ENCODE data around the gene SMIM33. TPM values are rescaled to one million over a fixed set of nuclear protein-coding genes. Genes with fewer than 3 reads are reported as not detected.
"Not testable (repeated sequence)": the region's sequence is repeated elsewhere in the genome, so short reads cannot be mapped to it uniquely, and the experiment has no call there.

Gene SMIM33
- not detected for total RNA-seq
- polyA plus RNA-seq: not detected
- long read RNA-seq, donor 1: 0 reads
- long read RNA-seq, donor 2: 0 reads
- long read RNA-seq, donor 3, partial matches to known transcripts: 0 of 39 reads
- long read RNA-seq, donor 3, other reads (novel, unspliced or antisense): 39 of 39 reads
- long read RNA-seq, donor 4: 0 reads

DNA sequence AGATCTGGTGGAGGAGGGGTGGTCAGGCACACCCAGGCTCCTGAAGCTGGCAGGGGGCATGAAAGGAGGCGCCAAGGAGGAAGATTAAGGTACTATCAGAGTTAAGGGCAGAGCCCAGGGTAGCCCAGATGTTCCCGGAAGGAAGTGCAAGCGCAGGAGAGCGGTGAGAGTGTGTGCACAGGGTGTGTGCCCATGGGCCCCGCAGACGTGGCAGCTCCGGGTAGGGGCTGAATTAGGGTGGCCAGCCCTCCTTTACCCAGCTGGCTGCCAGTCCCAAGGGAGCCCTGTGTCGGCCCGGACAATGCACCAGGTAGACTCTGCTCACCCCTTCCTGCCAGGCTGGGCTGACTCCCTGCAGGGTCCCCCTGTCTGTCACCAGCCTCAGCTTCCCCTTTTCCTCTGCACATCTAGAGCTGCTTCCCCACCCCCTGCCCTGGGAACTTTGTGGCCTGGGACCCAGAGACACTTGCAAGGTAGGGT is at the start of gene SMIM33:
TSS of gene SMIM33 (plus strand) at position 184 of the 480 bp plus-strand sequence. CDS start at position 302, 118 bp downstream.
- DNase-seq: peak in 2 of 3 donors; percentile 55 to 58
- intact Hi-C loops (cut with DNase I): no loop called here
- peaks cover 13% of the 10 kb centered on the region for H3K4me1 ChIP-seq (ENCODE audit: control insufficient read depth, insufficient read depth, low read length)
- H3K4me3 ChIP-seq (ENCODE audit: low read length): no peak within 1 kb of the TSS
- WGBS: 59% methylated on average over 9 of the region's 9 CpGs
- no peak within 1 kb of the TSS for H3K27ac ChIP-seq (ENCODE audit: low read length)
- peak; percentile 14 to 23 for ATAC-seq
- H3K27me3 ChIP-seq (ENCODE audit: control insufficient read depth, insufficient read depth): no peaks in the 10 kb centered on the region
- no peaks in the 10 kb centered on the region for H3K9me3 ChIP-seq (ENCODE audit: control insufficient read depth, low read length)

DNA sequence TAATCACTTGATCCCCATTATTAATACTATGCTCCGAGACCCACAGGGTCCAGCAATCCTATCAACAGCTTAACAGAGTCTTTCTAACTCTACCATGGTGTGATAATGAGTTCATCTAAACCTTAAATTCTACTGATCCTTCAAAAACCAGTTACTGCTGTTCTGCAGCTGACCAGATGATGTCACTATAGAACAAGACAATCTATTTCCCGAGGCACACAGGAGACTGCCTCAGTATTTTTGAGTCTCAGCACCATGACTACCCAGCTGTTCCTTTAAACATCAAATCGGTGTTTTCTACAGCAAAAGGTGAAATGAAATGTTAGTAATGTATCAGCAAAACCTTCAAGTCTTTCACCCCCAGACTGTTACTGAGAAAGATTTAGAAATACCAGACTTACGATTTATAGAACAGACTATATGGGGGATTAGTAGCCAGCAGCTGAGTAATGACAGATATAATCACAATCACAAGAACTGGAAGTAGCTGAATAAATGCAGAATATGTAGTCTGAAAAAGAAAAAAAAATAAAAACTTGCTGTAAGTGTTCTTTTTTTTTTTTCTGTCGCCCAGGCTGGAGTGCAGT is 48.4 kb upstream of the SMIM33 start:
- Histone ChIP-seq H3K27me3 (ENCODE audit: control insufficient read depth, insufficient read depth) (no peaks in the 10 kb centered on the region), H3K9me3 (ENCODE audit: control insufficient read depth, low read length) (no peaks in the 10 kb centered on the region), H3K4me1 (ENCODE audit: control insufficient read depth, insufficient read depth, low read length) (peaks cover 3% of the 10 kb centered on the region), H3K27ac (ENCODE audit: low read length) (no peak overlapping the region), H3K4me3 (ENCODE audit: low read length) (no peak overlapping the region)
- ATAC-seq (peak; percentile 35 to 58), DNase-seq (no peak)
- 43% methylated on average over 5 of the region's 5 CpGs for WGBS
- intact Hi-C loops (cut with DNase I): loop anchor here (1.0 to 10.0 kb wide), 4 partner anchors 90 to 192 kb away; no protein-coding TSS in a partner anchor

DNA sequence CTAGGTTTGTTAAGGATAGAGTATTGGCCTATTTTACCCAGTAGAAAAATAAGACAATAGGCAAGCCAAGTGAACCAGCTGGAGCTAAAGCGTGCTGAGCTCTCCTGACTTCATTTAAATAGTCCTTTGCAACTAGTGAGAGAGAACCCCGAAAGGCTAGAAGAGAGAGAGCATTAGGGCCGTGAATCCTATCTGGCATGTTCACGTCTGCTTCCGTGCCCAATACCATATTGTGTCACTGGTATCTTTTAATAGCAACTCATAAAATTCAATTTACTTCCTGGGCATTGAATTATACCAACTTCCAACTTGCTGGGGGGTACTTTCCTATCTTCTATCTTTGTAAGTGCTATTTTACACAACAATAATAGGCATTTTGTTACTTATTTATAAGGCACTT is 45.3 kb upstream of the SMIM33 start:
- ATAC-seq: no peak

DNA sequence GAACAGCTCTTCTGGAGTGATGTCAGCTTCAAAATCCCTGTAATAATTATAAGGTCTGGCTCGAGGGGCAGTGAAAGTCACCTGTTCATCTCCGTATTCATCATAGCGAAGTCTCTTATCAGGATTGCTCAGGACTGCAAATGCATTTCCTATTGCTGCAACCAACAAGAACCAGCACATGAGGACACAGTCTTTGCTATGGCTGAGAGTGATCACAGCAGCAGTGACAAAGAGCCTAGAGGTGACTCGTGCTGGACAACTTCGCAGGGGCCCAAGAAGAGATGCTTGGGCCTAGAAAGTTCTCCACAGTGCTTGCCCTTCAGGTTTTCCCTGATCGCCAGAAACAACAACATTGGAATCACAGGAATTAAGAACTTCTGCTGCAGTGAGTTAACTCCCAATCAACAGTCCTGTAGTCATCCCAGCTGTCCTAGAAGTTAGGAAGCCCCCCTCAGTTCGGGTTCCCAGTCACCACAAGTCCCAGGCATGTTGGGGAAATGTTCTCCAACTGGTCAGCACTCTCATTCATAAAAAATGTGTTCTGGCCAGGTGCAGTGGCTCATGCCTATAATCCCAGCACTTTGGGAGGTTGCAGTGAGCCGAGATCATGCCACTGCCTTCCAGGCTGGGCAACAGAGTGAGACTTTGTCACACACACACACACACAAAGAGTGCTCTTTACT is 44.5 kb upstream of the SMIM33 start:
- WGBS: 70% methylated on average over 8 of the region's 8 CpGs
- Histone ChIP-seq H3K27me3 (ENCODE audit: control insufficient read depth, insufficient read depth) (no peaks in the 10 kb centered on the region), H3K4me1 (ENCODE audit: control insufficient read depth, insufficient read depth, low read length) (no peaks in the 10 kb centered on the region), H3K27ac (ENCODE audit: low read length) (no peak overlapping the region), H3K4me3 (ENCODE audit: low read length) (no peak overlapping the region), H3K9me3 (ENCODE audit: control insufficient read depth, low read length) (no peaks in the 10 kb centered on the region)
- ATAC-seq: no peak
- intact Hi-C loops (cut with DNase I): loop anchor here in 1 of 4 donors (10.0 kb wide), 1 partner anchor 188 kb away; no protein-coding TSS in a partner anchor
- DNase-seq: no peak

More for the DNA sequence above, 45.3 kb upstream of the SMIM33 start:
- no peaks in the 10 kb centered on the region for H3K9me3 ChIP-seq (ENCODE audit: control insufficient read depth, low read length)
- no peaks in the 10 kb centered on the region for H3K27me3 ChIP-seq (ENCODE audit: control insufficient read depth, insufficient read depth)
- WGBS: 87% methylated on average over 5 of the region's 5 CpGs
- no peak for DNase-seq
- H3K27ac ChIP-seq (ENCODE audit: low read length): no peak overlapping the region
- no peak overlapping the region for H3K4me3 ChIP-seq (ENCODE audit: low read length)
- intact Hi-C loops (cut with DNase I): loop anchor here in 1 of 4 donors (10.0 kb wide), 1 partner anchor 189 kb away; no protein-coding TSS in a partner anchor
- H3K4me1 ChIP-seq (ENCODE audit: control insufficient read depth, insufficient read depth, low read length): no peaks in the 10 kb centered on the region

DNA sequence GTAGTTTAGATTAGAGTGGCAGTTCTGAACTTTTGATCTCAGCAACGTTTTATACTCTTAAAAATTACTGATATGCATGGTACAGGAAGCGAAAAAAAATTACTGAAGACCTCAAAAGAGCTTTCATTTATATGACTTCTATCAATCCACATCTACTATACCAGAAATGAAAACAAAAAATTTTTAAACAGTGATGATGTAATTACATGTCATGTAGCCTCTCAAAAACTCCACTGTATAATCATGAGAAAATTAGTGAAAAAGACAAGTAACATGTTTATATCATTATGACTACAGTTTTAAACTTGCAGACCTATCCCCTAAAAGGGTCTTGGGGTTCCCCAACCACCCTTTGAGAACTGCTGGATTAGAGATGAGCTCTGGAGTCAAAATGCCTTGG is 40.8 kb upstream of the SMIM33 start:
- ATAC-seq: no peak
- intact Hi-C loops (cut with DNase I): loop anchor here in 1 of 4 donors (10.0 kb wide), 1 partner anchor 55 kb away; the partner anchor contains the start of gene STING1
- H3K27me3 ChIP-seq (ENCODE audit: control insufficient read depth, insufficient read depth): no peaks in the 10 kb centered on the region

DNA sequence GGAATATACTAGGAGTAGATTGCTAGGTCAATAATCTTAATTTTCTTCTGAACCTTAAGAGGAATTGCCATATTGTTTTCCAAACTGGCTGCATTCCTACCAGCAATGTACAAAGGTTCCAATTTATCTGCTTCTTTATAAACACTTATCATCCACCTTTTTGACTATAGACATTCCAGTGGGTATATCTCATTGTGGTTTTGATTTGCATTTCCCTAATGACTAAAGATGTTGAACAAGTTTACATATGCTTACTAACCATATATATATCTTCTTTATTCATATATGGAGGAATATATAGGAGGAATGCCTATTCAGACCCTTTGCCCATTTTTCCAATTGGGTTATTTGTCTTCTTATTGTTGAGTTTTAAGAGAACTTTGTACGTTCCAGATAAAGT is 39.1 kb upstream of the SMIM33 start:
- H3K4me1 ChIP-seq (ENCODE audit: control insufficient read depth, insufficient read depth, low read length): no peaks in the 10 kb centered on the region
- DNase-seq (no peak), ATAC-seq (no peak)
- no peaks in the 10 kb centered on the region for H3K27me3 ChIP-seq (ENCODE audit: control insufficient read depth, insufficient read depth)
- WGBS: 71% methylated on average over 1 of the region's 1 CpG
- H3K27ac ChIP-seq (ENCODE audit: low read length): no peak overlapping the region
- H3K4me3 ChIP-seq (ENCODE audit: low read length): no peak overlapping the region
- intact Hi-C loops (cut with DNase I): loop anchor here in 1 of 4 donors (10.0 kb wide), 1 partner anchor 53 kb away; the partner anchor contains the start of gene STING1
- no peaks in the 10 kb centered on the region for H3K9me3 ChIP-seq (ENCODE audit: control insufficient read depth, low read length)

More for the DNA sequence above, 40.8 kb upstream of the SMIM33 start:
- Histone ChIP-seq H3K9me3 (ENCODE audit: control insufficient read depth, low read length) (no peaks in the 10 kb centered on the region), H3K27ac (ENCODE audit: low read length) (no peak overlapping the region), H3K4me3 (ENCODE audit: low read length) (no peak overlapping the region), H3K4me1 (ENCODE audit: control insufficient read depth, insufficient read depth, low read length) (no peaks in the 10 kb centered on the region)
- 75% methylated on average over 2 of the region's 2 CpGs for WGBS
- no peak for DNase-seq

DNA sequence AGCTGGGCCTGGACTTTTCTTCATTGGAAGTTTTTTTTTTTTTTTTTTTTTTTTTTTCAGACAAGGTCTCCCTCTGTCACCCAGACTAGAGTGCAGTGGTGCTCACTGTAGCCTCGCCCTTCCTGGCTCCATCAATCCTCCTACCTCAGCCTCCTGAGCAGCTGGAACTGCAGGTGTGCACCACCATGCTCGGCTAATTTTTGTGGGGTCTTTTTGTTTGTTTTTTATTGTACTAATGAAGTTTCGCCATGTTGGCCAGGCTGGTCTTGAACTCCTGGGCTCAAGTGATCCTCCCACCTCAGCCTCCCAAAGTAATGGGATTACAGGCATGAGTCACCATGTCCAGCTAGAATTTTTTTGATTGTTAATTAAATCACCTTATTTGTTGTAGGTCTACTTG is 35.1 kb upstream of the SMIM33 start:
- Histone ChIP-seq H3K9me3 (ENCODE audit: control insufficient read depth, low read length) (no peaks in the 10 kb centered on the region), H3K27me3 (ENCODE audit: control insufficient read depth, insufficient read depth) (no peaks in the 10 kb centered on the region), H3K4me3 (ENCODE audit: low read length) (no peak overlapping the region), H3K27ac (ENCODE audit: low read length) (no peak overlapping the region), H3K4me1 (ENCODE audit: control insufficient read depth, insufficient read depth, low read length) (peaks cover 4% of the 10 kb centered on the region)
- intact Hi-C loops (cut with DNase I): loop anchor here in 1 of 4 donors (10.0 kb wide), 1 partner anchor 49 kb away; the partner anchor contains the start of gene STING1
- ATAC-seq: no peak
- no peak for DNase-seq
- 96% methylated on average over 3 of the region's 3 CpGs for WGBS

DNA sequence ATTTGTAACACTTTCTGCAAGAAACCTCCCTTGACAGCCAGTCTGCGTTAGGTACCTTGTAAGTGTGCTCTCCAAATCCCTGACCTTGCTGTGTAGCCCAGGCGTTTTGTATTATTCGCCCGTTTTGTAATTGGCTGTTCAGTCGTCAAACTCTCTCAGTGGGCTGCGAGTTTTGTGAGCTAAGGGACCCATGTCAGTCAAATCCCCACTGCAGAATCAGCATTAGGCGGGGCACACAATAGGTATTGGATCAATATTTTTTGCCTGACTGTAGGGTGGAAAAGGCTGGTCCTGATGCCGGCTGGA is 32.1 kb upstream of the SMIM33 start:
- no peaks in the 10 kb centered on the region for H3K9me3 ChIP-seq (ENCODE audit: control insufficient read depth, low read length)
- H3K27ac ChIP-seq (ENCODE audit: low read length): peak overlapping the region; percentile 46
- peak overlapping the region; percentile 95 for H3K4me3 ChIP-seq (ENCODE audit: low read length)
- DNase-seq (no peak), ATAC-seq (no peak)
- H3K4me1 ChIP-seq (ENCODE audit: control insufficient read depth, insufficient read depth, low read length): peaks cover 4% of the 10 kb centered on the region
- no peaks in the 10 kb centered on the region for H3K27me3 ChIP-seq (ENCODE audit: control insufficient read depth, insufficient read depth)
- WGBS: 23% methylated on average over 8 of the region's 8 CpGs
- intact Hi-C loops (cut with DNase I): loop anchor here in 1 of 4 donors (10.0 kb wide), 1 partner anchor 46 kb away; the partner anchor contains the start of gene STING1

DNA sequence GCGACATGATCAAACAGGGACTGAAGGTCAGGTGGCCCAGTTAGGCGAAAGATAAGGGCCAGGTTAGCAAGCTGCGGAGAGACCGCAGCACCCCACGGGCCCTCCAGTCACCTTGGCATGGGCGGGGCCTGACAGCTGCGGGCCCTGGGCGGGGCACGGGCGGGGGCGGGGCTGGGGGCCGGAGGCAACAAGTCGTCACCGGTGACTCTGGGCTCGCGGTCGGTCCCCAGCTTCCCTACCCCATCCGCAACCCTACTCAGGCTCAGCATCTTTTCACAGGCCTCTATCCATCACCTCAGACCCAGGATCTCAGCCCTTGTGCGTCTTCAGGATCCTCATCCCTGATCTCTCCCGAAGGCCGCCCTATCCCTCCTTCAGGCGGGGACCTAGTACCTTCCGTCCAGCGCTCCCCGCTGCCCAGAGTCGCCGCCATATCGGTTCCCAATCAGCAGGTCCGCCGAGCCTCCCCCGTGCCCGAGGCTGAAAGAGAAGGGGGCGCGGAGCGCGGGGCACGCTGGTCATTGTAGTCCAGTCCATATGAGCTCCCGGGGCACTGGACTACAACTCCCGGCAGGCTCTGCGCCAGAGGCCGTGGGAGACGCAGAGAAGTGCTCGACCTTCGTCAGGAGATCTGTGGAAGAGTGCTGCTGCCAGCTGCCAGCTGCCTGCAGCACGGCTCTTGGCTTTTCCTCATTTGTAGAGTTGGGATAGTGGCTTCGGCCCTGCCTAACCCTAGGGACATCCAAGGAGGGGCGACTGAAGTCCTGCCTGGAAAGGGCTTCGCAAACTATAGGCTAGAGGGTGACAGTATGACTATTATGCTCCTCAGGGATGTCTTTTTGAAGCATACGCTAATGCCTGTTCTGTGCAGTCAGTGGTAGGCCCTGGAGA is 31.5 kb upstream of the SMIM33 start, which contains the start of gene DNAJC18:
TSS of gene DNAJC18 (minus strand) at position 513 of the 891 bp plus-strand sequence. CDS start at position 433, 80 bp downstream.
- Histone ChIP-seq H3K4me1 (ENCODE audit: control insufficient read depth, insufficient read depth, low read length) (peaks cover 4% of the 10 kb centered on the region), H3K4me3 (ENCODE audit: low read length) (peak within 1 kb of the TSS; percentile 95), H3K27me3 (ENCODE audit: control insufficient read depth, insufficient read depth) (no peaks in the 10 kb centered on the region), H3K9me3 (ENCODE audit: control insufficient read depth, low read length) (no peaks in the 10 kb centered on the region), H3K27ac (ENCODE audit: low read length) (peak within 1 kb of the TSS; percentile 97)
- intact Hi-C loops (cut with DNase I): loop anchor here in 1 of 4 donors (10.0 kb wide), 1 partner anchor 46 kb away; the partner anchor contains the start of gene STING1
- ATAC-seq: peak; percentile 98 to 99
- WGBS: 3% methylated on average over 49 of the region's 49 CpGs
- peak; percentile 96 to 99 (median 98) for DNase-seq

DNA sequence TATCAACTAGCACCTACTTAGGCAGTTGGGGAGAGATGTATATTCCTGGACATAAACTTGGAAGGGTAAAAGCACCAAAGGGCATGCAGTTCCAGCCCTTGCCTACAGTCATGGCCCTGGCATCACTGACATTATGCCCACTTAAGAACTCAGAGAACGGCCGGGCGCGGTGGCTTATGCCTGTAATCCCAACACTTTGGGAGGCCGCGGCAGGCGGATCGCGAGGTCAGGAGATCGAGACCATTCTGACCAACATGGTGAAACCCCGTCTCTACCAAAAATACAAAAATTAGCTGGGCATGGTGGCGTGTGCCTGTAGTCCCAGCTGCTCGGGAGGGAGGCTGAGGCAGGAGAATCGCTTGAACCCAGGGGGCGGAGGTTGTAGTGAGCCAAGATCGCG is 30.4 kb upstream of the SMIM33 start:
- DNase-seq: peak in 1 of 3 donors; percentile 62
- H3K9me3 ChIP-seq (ENCODE audit: control insufficient read depth, low read length); H3K4me3 ChIP-seq (ENCODE audit: low read length); H3K4me1 ChIP-seq (ENCODE audit: control insufficient read depth, insufficient read depth, low read length); intact Hi-C loops (cut with DNase I); H3K27me3 ChIP-seq (ENCODE audit: control insufficient read depth, insufficient read depth); H3K27ac ChIP-seq (ENCODE audit: low read length); ATAC-seq: not testable (repeated sequence)
- 97% methylated on average over 17 of the region's 17 CpGs for WGBS

Measured in right cardiac atrium (tissue), 5 donors.